Measurements from ENCODE around the gene KRT17. TPM values are rescaled to one million over a fixed set of nuclear protein-coding genes. Genes with fewer than 3 reads are reported as not detected.
"Not testable (repeated sequence)": the region's sequence is repeated elsewhere in the genome, so short reads cannot be mapped to it uniquely, and the experiment has no call there.

The KRT17 gene
- total RNA-seq, 4 donors from 2014 or later = 37.6 TPM; not detected in 3

- TF ChIP-seq POLR2AphosphoS5 (IDR thresholded peaks at IDR 0.05) (no peak), POLR2A (IDR thresholded peaks at IDR 0.05) (no peak), EP300 (IDR thresholded peaks at IDR 0.05; ENCODE audit: low read depth) (no peak), CTCF (IDR thresholded peaks at IDR 0.05) (no peak)
- DNase-seq = no peak
- WGBS, 2 donors (ENCODE audit: low coverage in 1 of 2) = 88% methylated on average over 5 of the region's 5 CpGs; no CpG with 5 or more reads in 1 of the 2 donors
- in situ Hi-C loops (cut with MboI; ENCODE audit: low pct_ligation_motif_present in 1 of 4, low pct_unique_long_range_greater_than_20kb in 1 of 4, low sequenced_read_pairs in 3 of 4) (no loop called here), intact Hi-C loops (cut with DNase I; ENCODE audit: low total_unique reads) (no loop called here)
- H3K4me1 ChIP-seq = no peaks in the 10 kb centered on the region
- H3K9me3 ChIP-seq = no peaks in the 10 kb centered on the region
- H3K4me3 ChIP-seq = no peak overlapping the region
- H3K27ac ChIP-seq = no peak overlapping the region
- H3K36me3 ChIP-seq = no peaks in the 10 kb centered on the region
- H3K27me3 ChIP-seq = peaks cover 7% of the 10 kb centered on the region
Observed at GRCh38 chr17:41614098-41614497, 10.3 kb downstream of the KRT17 start.

GRCh38 chr17:41613277-41614082, 10.9 kb downstream of the KRT17 start:
- in situ Hi-C loops (cut with MboI; ENCODE audit: low pct_ligation_motif_present in 1 of 4, low pct_unique_long_range_greater_than_20kb in 1 of 4, low sequenced_read_pairs in 3 of 4) (no loop called here), intact Hi-C loops (cut with DNase I; ENCODE audit: low total_unique reads) (no loop called here)
- Histone ChIP-seq H3K27me3 (peaks cover 7% of the 10 kb centered on the region), H3K27ac (no peak overlapping the region), H3K36me3 (no peaks in the 10 kb centered on the region), H3K9me3 (no peaks in the 10 kb centered on the region), H3K4me1 (no peaks in the 10 kb centered on the region), H3K4me3 (no peak overlapping the region)
- DNase-seq = no peak
- WGBS, 2 donors (ENCODE audit: low coverage in 1 of 2) = 75 to 78% methylated on average over 2 to 5 of the region's 11 CpGs
- no peak for TF ChIP-seq EP300 (IDR thresholded peaks at IDR 0.05; ENCODE audit: low read depth)
- no peak for TF ChIP-seq POLR2AphosphoS5 (IDR thresholded peaks at IDR 0.05)
- TF ChIP-seq POLR2A (IDR thresholded peaks at IDR 0.05) = no peak
- no peak for TF ChIP-seq CTCF (IDR thresholded peaks at IDR 0.05)

- WGBS, 2 donors (ENCODE audit: low coverage in 1 of 2) = 50 to 74% methylated on average over 2 to 30 of the region's 31 CpGs
- H3K36me3 ChIP-seq; H3K4me3 ChIP-seq; H3K9me3 ChIP-seq; intact Hi-C loops (cut with DNase I; ENCODE audit: low total_unique reads); H3K27me3 ChIP-seq; in situ Hi-C loops (cut with MboI; ENCODE audit: low pct_ligation_motif_present in 1 of 4, low pct_unique_long_range_greater_than_20kb in 1 of 4, low sequenced_read_pairs in 3 of 4); DNase-seq; H3K27ac ChIP-seq; H3K4me1 ChIP-seq: not testable (repeated sequence)
Observed at GRCh38 chr17:41612376-41613160, 11.8 kb downstream of the KRT17 start, which contains the start of gene KRT16. Gene KRT16 (minus strand): TSS chr17:41612767. CDS start chr17:41612688, 79 bp downstream.

- Histone ChIP-seq H3K4me3 (no peak overlapping the region), H3K36me3 (no peaks in the 10 kb centered on the region), H3K27ac (no peak overlapping the region), H3K4me1 (no peaks in the 10 kb centered on the region), H3K27me3 (peaks cover 7% of the 10 kb centered on the region), H3K9me3 (peaks cover 0 to 8% of the 10 kb centered on the region in 2 donors)
- 80 to 91% methylated on average over 2 to 23 of the region's 25 CpGs for WGBS, 2 donors (ENCODE audit: low coverage in 1 of 2)
- intact Hi-C loops (cut with DNase I; ENCODE audit: low total_unique reads) (no loop called here), in situ Hi-C loops (cut with MboI; ENCODE audit: low pct_ligation_motif_present in 1 of 4, low pct_unique_long_range_greater_than_20kb in 1 of 4, low sequenced_read_pairs in 3 of 4) (no loop called here)
- DNase-seq = no peak
- no peak for TF ChIP-seq POLR2AphosphoS5 (IDR thresholded peaks at IDR 0.05)
- no peak for TF ChIP-seq CTCF (IDR thresholded peaks at IDR 0.05)
- TF ChIP-seq POLR2A (IDR thresholded peaks at IDR 0.05) = no peak
- TF ChIP-seq EP300 (IDR thresholded peaks at IDR 0.05; ENCODE audit: low read depth) = no peak
Observed at GRCh38 chr17:41610965-41611640, 13.3 kb downstream of the KRT17 start.

DNA sequence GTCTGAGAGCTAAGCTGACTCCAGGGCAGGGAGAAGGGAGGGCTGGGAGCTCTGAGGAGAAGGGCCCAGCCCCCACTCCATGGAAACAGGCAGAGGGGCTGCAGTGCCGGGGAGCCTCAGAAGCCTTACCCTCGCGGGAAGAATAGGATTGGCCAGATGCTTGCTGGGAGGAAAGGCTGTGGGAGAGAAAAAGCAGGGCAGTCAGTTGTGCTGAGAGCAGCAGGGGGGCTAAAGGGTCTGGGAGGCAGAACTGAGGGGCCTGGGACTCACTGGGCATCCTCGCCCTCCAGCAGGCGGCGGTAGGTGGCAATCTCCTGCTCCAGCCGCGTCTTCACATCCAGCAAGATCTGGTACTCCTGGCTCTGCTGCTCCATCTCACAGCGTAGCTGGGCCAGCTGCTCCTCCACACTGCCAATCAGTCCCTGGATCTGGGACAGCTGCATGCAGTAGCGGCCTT, 14.3 kb downstream of the KRT17 start:
- H3K27ac ChIP-seq; H3K36me3 ChIP-seq; H3K27me3 ChIP-seq; H3K4me1 ChIP-seq; in situ Hi-C loops (cut with MboI; ENCODE audit: low pct_ligation_motif_present in 1 of 4, low pct_unique_long_range_greater_than_20kb in 1 of 4, low sequenced_read_pairs in 3 of 4); H3K4me3 ChIP-seq; H3K9me3 ChIP-seq; intact Hi-C loops (cut with DNase I; ENCODE audit: low total_unique reads); DNase-seq: not testable (repeated sequence)
- WGBS, 2 donors (ENCODE audit: low coverage in 1 of 2) = 20 to 27% methylated on average over 1 to 10 of the region's 10 CpGs

GRCh38 chr17:41606930-41607329, 17.4 kb downstream of the KRT17 start:
- H3K27ac ChIP-seq; H3K4me1 ChIP-seq; H3K36me3 ChIP-seq; in situ Hi-C loops (cut with MboI; ENCODE audit: low pct_ligation_motif_present in 1 of 4, low pct_unique_long_range_greater_than_20kb in 1 of 4, low sequenced_read_pairs in 3 of 4); H3K9me3 ChIP-seq; H3K27me3 ChIP-seq; intact Hi-C loops (cut with DNase I; ENCODE audit: low total_unique reads); DNase-seq; H3K4me3 ChIP-seq: not testable (repeated sequence)
- WGBS, 2 donors (ENCODE audit: low coverage in 1 of 2) = 93% methylated on average over 4 of the region's 4 CpGs; no CpG with 5 or more reads in 1 of the 2 donors
